OCI-LY3 (cell line): ENCODE data around the gene ARHGAP42.

Source experiments
- H2AFZ ChIP-seq: fragments of 200-600, 300-600 bp; shearing (Covaris generic); 2 replicates; pipeline ENCODE4 v1.6.0; 2014; ENCODE audit warnings: antibody characterized with exemption, low read depth, low read length
- H3K27ac ChIP-seq: fragments of 200-600, 300-600 bp; sonication (generic); 2 replicates; pipeline ENCODE4 v1.5.1; 2014; ENCODE audit warnings: mild to moderate bottlenecking, low read length, moderate library complexity, mixed read lengths
- H3K27me3 ChIP-seq: fragments of 200-600, 300-600 bp; sonication (generic); 2 replicates; pipeline ENCODE4 v1.6.1; 2014; ENCODE audit warnings: low read depth, low read length, mixed read lengths
- H3K36me3 ChIP-seq: fragments of 200-600, 300-600 bp; sonication (generic); replicated peaks from 2 replicates; pipeline ENCODE3; 2014; ENCODE audit warnings: low read depth, low read length, mixed read lengths
- H3K4me1 ChIP-seq: fragments of 300-600, 200-600 bp; sonication (generic); 2 replicates; pipeline ENCODE4 v1.6.1; 2014; ENCODE audit warnings: low read length, mixed read lengths
- H3K4me2 ChIP-seq: fragments of 200-600, 300-600 bp; sonication (generic); 2 replicates; pipeline ENCODE4 v1.6.1; 2014; ENCODE audit warnings: low read length, mixed read lengths
- H3K4me3 ChIP-seq: fragments of 300-600, 200-600 bp; sonication (generic); 2 replicates; pipeline ENCODE4 v1.5.1; 2014; ENCODE audit warnings: antibody characterized with exemption, mild to moderate bottlenecking, low read length, moderate library complexity
- H3K79me2 ChIP-seq: fragments of 300-600, 200-600 bp; shearing (Covaris generic); 2 replicates; pipeline ENCODE4 v1.6.1; 2014; ENCODE audit warnings: mild to moderate bottlenecking, low read length, mixed read lengths
- H3K9ac ChIP-seq: fragments of 300-600, 200-600 bp; shearing (Covaris generic); 2 replicates; pipeline ENCODE4 v1.6.0; 2014; ENCODE audit warnings: mild to moderate bottlenecking, low read length, moderate library complexity
- H3K9me3 ChIP-seq: fragments of 200-600, 300-600 bp; shearing (Covaris generic); 2 replicates; pipeline ENCODE4 v1.6.1; 2014; ENCODE audit warnings: low read length, mixed read lengths; ENCODE audit not compliant: insufficient read depth
- H4K20me1 ChIP-seq: fragments of 200-600, 300-600 bp; sonication (generic); 2 replicates; pipeline ENCODE4 v1.6.1; 2016; ENCODE audit warnings: low read length, mixed read lengths; ENCODE audit not compliant: insufficient read depth
- EZH2phosphoT487 ChIP-seq: fragments of 200-600 bp; shearing (Covaris generic); IDR thresholded peaks from 2 replicates; pipeline ENCODE4 v1.6.1; 2018; ENCODE audit warnings: antibody characterized with exemption, mixed run types, low read depth
- TF ChIP-seq, protein P1 (sequence below): fragments of 200-600, 300-600 bp; sonication (generic); IDR thresholded peaks from 2 replicates; pipeline ENCODE4 v1.5.1; 2014; ENCODE audit warnings: antibody characterized with exemption, low read length, low read depth

The ARHGAP42 gene

DNA sequence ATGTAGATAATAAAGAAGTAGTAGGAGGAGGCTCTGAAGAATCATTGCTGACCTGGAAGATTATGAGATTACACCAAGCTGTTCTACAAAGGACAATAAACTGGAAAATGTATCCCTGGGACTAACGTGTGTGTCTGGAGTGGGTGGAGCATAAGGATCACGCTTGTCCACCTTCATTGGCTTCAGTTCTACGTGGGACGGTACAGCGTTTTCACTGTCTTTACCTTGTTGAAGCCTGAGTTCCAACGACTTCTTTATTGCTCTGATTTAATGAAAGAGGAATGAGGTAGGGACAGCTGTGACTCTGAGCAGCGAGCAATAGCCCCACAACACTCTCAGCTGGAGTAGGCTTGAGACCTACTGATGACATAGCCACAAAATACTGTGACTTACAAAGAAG, 87.0 kb downstream of the ARHGAP42 start:
- Histone ChIP-seq H3K9ac (no peak overlapping the region), H3K4me3 (no peak overlapping the region), H3K9me3 (no peaks in the 10 kb centered on the region), H3K79me2 (no peaks in the 10 kb centered on the region), H3K27me3 (no peaks in the 10 kb centered on the region), H3K27ac (no peak overlapping the region), H3K4me2 (no peak overlapping the region), H4K20me1 (no peaks in the 10 kb centered on the region), H2AFZ (no peak overlapping the region), H3K36me3 (peaks cover 2% of the 10 kb centered on the region), H3K4me1 (no peaks in the 10 kb centered on the region)
- no peak for TF ChIP-seq EZH2phosphoT487
- TF ChIP-seq, protein P1, sequence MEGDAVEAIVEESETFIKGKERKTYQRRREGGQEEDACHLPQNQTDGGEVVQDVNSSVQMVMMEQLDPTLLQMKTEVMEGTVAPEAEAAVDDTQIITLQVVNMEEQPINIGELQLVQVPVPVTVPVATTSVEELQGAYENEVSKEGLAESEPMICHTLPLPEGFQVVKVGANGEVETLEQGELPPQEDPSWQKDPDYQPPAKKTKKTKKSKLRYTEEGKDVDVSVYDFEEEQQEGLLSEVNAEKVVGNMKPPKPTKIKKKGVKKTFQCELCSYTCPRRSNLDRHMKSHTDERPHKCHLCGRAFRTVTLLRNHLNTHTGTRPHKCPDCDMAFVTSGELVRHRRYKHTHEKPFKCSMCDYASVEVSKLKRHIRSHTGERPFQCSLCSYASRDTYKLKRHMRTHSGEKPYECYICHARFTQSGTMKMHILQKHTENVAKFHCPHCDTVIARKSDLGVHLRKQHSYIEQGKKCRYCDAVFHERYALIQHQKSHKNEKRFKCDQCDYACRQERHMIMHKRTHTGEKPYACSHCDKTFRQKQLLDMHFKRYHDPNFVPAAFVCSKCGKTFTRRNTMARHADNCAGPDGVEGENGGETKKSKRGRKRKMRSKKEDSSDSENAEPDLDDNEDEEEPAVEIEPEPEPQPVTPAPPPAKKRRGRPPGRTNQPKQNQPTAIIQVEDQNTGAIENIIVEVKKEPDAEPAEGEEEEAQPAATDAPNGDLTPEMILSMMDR = no peak

DNA sequence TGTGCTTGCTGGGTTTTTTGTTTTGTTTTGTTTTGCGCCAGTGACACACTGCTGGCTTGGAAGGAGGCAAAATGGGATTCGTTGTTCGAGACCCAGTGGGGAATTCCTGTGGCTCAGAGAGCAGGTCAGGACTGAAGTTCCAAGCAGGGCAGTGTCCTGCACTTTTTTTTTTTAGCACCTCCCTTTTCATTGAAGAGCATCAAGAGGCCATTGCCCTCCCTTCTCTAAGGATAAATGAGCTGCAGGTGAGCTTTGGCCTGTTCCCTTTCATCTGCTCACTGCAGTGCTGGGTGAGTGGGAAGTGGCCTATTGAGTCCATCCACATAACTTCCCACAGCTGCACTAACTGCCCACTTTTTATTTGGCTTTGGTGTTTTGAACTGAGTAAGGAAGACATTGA, 87.8 kb downstream of the ARHGAP42 start:
- Histone ChIP-seq H3K4me1 (no peaks in the 10 kb centered on the region), H2AFZ (no peak overlapping the region), H3K36me3 (peaks cover 2% of the 10 kb centered on the region), H3K27me3 (no peaks in the 10 kb centered on the region), H4K20me1 (no peaks in the 10 kb centered on the region), H3K79me2 (no peaks in the 10 kb centered on the region), H3K27ac (no peak overlapping the region), H3K9ac (no peak overlapping the region), H3K4me2 (no peak overlapping the region), H3K9me3 (no peaks in the 10 kb centered on the region), H3K4me3 (no peak overlapping the region)
- TF ChIP-seq EZH2phosphoT487 = no peak
- TF ChIP-seq, protein P1 = no peak

DNA sequence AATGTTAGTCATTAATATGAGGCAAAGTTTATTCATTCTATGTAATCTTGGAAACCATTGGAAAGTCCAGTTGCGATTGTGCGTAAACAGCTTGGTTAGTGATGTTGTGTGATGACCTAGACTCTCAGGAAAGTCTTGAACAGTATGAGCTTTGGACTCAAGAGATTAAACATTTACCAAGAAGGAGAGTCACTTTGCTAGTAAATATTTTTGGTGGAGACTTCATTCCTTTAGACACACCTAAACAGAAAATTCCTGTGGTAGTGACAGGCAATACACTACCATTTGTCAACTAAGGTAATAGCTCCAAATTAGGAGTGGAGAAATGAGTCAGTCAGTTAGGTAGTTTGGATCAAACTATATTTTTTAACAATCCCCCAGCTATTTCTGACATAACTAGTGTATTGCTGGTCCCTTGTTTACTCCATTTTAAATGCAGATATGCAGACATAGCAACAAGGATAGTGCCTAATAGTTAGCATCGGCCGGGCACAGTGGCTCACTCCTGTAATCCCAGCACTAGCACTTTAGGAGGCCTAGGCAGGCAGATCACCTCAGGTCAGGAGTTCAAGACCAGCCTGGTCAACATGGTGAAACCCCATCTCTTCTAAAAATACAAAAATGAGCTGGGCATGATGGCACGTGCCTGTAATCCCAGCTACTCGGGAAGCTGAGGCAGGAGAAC, 89.3 kb downstream of the ARHGAP42 start:
- H3K79me2 ChIP-seq = no peaks in the 10 kb centered on the region
- H3K4me1 ChIP-seq = no peaks in the 10 kb centered on the region
- TF ChIP-seq EZH2phosphoT487 = no peak
- TF ChIP-seq, protein P1 = no peak
- no peak overlapping the region for H2AFZ ChIP-seq
- no peaks in the 10 kb centered on the region for H3K9me3 ChIP-seq
- no peak overlapping the region for H3K27ac ChIP-seq
- no peaks in the 10 kb centered on the region for H4K20me1 ChIP-seq
- no peak overlapping the region for H3K4me2 ChIP-seq
- no peak overlapping the region for H3K9ac ChIP-seq
- H3K4me3 ChIP-seq = no peak overlapping the region
- H3K27me3 ChIP-seq = no peaks in the 10 kb centered on the region
- H3K36me3 ChIP-seq = no peaks in the 10 kb centered on the region

DNA sequence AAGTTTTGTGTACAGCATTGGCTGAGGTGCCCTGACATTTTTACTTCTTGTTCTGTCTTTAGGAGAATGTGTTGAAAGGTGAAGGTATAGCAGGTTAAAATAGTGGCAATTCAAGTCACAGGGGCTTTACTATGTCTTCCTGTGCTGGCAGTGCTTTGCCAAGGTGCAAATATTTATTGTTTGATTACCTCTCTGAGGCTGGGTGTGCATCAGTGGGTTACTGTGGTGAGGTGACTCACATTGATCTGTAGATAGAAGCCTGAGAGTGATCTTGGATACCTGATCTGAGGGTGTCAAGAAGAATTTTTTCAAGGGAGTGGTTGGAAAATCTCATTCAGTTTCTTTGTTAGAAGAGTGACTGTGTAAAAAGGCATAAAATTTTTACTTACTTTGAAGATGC, 90.0 kb downstream of the ARHGAP42 start:
- H3K9me3 ChIP-seq = no peaks in the 10 kb centered on the region
- no peaks in the 10 kb centered on the region for H3K79me2 ChIP-seq
- no peak overlapping the region for H3K9ac ChIP-seq
- no peaks in the 10 kb centered on the region for H3K27me3 ChIP-seq
- TF ChIP-seq EZH2phosphoT487 = no peak
- TF ChIP-seq, protein P1 = no peak
- no peaks in the 10 kb centered on the region for H3K36me3 ChIP-seq
- no peak overlapping the region for H3K4me2 ChIP-seq
- no peak overlapping the region for H3K4me3 ChIP-seq
- H4K20me1 ChIP-seq = no peaks in the 10 kb centered on the region
- H3K4me1 ChIP-seq = no peaks in the 10 kb centered on the region
- no peak overlapping the region for H3K27ac ChIP-seq
- no peak overlapping the region for H2AFZ ChIP-seq
